Lung microvascular endothelial cell (primary cell): Measurements from ENCODE around the gene SPG21. TPM values are rescaled to one million over a fixed set of nuclear protein-coding genes. Genes with fewer than 3 reads are reported as not detected.
A peak's percentile ranks its signal among the peaks of the same experiment; 100 is the strongest.
"Not testable (repeated sequence)": the region's sequence is repeated elsewhere in the genome, so short reads cannot be mapped to it uniquely, and the experiment has no call there.

Experiments used
- DNase-seq, 2 donors: peaks; one replicate each; pipeline versions ENCODE4 v3.0.0 to v3.0.0-alpha.2; 2010; ENCODE audit warnings: low read depth in 2 of 2
- total RNA-seq: library from RNA; depleted of rRNA; stranded (reverse); fragments of >200 nt; gene quantifications from 2 replicates; pipeline ENCODE4 v1.2.1, GENCODE V29; 2014

SPG21 gene, protein sequence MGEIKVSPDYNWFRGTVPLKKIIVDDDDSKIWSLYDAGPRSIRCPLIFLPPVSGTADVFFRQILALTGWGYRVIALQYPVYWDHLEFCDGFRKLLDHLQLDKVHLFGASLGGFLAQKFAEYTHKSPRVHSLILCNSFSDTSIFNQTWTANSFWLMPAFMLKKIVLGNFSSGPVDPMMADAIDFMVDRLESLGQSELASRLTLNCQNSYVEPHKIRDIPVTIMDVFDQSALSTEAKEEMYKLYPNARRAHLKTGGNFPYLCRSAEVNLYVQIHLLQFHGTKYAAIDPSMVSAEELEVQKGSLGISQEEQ
- total RNA-seq = 51.6 and 69.6 TPM in 2 replicates

DNA sequence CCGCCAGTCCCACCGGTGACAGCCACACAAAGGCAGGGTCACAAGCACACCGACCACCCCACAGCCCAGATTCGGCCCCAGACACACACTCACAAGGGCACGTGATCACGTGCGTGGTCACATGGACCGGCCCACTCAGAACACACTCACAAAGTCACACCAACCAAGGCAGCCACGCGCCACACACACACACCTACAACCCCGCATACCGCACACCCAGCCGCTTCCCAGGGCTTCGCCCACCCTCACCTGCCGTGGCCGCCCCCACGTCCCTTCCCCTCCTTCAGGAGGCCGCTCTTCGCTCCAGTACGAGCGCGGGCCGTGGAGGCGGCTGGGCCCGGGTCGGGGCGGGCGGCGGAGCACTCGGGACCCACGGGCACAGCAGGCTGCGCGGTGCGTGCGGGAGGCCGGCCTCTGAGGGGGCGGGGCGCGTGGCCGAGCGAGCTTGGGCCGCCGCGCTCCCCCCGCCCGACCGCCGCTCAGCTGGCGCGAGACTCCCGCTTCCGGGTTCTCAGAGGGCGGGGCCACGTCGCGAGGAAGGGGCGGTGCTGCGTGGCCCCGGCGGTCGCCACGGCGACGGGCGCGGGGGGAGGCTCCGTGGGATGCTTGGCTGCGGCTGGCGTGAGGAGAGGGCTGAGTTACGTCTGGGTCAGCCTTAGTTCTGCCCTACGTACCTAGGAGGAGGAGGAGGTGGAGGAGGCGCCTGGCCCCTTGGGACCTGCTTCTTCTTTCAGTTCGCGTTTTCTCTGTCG, at the start of gene SPG21:
TSS of gene SPG21 (minus strand) at position 499 of the 752 bp plus-strand sequence. CDS start 6,345 bp downstream, outside the sequence.
- DNase-seq = peak; percentile 95 to 96

- DNase-seq = no peak
Observed at GRCh38 chr15:65038836-65039235, 49.1 kb upstream of the SPG21 start.

DNA sequence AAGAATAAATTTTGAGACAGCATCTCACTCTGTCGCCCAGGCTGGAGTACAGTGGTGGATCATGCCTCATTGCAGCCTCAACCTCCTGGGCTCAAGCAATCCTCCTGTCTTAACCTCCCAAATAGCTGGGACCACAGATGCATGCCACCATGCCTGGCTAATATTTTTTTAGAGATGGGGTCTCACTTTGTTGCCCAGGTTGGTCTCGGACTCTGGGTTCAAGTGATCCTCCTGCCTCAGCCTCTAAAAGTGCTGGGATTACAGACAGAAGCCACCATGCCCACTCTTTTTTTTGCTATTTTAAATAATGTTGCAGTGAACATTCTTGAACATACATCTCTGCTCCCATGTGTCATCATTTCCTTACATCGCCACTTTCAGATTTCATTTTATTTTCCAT, 48.7 kb upstream of the SPG21 start:
- DNase-seq = no peak

DNA sequence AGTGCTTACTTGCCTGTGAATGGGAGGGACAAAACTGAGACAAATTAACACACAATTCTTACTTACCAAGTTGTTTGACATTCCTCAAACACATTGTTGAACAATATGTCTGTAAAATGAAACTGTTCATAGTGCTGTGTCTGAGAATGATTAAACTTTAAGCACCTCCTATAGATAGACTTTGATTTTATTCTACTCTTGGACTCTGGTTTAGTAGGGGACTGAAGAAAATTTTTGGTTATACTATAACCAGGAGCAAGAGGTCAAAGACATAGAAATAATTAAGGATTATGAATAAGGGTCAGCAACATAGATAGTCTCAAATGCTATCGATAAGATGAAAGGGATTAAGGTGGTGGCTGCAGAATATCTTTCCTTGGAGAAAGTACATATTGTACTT, 47.6 kb upstream of the SPG21 start:
- no peak for DNase-seq

DNA sequence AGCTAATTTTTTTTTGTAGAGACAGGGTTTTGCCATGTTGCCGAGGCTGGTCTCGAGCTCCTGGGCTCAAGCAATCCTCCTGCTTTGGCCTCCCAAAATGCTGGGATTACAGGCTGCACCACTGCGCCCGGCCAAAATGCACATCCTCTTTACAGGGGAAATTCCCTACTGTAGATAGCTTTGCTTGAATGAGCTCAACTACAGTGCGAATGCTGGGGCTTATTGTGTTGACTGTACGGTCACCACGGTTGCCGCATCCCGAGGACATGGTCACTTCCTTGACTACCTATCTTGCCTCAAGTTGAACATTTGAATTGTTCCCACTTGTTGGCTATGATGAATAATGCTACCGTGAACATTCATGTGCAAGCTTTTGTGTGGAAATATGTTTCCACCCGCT, 45.0 kb upstream of the SPG21 start:
- no peak for DNase-seq

DNA sequence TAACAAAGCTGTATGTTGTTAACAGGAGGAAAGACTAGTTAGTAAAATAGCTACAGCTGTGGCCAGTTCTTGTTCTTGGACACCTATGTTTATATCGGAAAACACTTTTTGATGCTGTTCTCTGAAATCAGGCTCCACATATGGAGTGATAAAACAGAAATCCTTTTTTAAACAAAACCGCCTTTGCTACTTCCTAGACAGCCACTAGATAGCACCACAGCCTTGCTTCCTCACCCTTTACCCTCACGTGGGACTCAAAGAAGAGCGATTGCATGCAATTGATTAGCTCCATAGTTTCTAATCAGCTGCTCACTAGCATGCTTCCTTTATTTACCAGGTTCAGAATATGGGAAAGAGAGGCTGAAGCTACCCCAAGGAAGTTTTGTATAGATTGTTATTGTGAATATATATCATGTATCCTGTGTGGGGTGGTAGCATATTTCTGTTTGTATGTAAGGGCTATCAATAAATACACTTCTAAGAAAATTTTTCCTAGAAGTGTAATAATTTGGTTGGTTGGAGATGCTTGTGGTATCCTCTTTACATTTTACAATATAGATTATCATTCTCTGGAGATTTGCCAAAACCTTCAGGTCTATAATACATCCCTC, 44.0 kb upstream of the SPG21 start:
- DNase-seq = peak; percentile 53

DNA sequence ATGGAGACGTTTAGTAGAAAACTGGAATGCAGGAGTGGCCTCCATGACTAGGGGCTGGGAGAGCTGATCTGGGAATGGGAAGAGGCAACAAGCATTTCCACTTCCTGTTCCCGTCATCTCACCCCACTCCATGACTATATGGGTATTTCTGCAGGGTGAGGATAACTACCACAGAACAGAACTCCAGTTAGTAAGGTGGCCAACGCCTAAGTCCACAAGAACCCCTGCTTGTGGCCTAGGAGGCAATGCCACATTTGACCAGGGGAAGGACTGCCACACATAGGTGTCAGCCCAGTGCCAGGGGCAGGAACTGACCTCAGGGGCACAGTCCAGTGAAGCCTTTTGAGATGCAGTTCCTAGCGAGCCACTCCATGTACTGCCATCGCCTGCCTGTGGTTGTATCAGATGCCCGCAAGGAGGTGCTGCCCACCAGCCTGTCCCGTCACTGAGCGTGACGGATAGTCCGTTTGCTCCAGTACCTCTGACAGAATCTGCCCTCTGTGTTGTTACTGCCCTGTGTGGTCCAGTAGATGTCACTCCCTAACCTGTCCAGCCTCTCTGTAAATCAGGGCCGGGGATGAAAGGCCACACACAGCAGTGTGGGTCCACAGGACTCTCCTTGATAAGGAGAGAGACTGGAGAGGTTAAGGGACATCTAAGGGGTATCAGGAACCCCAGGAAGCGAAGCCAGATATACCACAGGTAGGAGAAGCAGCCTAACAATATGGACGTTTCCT, 43.3 kb upstream of the SPG21 start:
- peak; percentile 70 to 86 for DNase-seq

DNA sequence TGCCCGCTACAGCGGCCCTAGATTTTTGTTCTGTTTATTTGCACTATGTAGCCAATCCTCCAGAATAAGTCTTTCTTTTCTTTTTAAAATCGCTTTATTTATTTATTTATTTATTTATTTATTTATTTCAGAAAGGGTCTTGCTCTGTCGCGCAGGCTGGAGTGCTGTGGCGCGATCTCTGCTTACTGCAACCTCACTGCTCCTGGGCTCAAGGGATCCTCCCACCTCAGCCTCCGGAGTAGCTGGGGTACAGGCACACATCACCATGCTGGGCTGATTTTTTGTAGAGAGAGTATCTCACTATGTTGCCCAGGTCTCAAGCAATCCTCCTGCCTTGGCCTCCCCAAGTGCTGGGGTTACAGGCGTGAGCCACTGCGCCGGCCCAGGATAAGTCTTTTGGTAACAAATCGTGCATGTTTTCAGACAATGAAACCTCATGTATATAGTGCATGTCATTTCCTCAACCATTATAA, 40.1 kb upstream of the SPG21 start:
- DNase-seq = no peak

DNA sequence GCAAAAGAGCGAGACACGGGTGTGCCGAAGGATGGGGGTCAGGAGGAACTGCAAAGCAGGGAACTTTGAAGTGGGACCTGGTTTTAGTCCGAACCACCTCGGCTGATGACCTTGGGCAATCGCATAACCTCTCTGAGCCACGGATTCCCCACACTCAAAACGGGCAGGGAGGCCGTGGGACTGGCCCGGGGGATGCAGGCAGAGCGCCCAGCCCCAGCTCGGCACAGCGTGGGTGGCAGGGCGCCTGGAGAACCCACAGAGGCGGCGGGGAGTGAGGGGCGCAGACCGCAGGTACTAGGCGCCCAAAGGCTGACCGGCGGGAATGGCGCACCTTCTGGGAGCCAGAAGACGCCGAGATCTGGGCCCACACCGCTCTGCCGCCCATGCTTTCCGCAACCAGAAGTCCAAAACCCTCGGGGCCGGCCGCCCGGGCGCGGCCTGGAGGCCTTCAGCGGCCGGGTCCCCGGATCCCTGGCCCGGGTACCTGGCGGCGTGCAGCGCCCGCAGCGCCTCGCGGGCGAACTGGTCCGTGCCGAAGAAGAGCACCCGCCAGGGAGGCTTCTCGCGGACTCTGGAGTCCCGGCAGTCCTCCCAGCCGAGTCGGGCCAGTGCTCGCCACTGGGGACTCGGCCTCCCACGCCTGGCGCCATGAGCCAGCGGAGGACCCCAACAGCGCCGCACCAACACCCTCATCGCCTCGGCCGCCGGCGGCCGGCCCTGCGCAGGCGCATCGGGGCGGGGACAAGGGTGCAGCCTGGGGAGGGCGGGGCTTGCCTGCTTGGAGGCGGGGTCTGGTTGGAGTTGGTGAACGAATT, 39.4 kb upstream of the SPG21 start, which contains the start of gene MTFMT:
TSS of gene MTFMT (minus strand) at position 719 of the 815 bp plus-strand sequence. CDS start at position 693, 26 bp downstream.
- DNase-seq = peak; percentile 82 to 87

GRCh38 chr15:65028338-65028737, 38.6 kb upstream of the SPG21 start:
- DNase-seq = peak in 1 of 2 donors; percentile 30

- DNase-seq = no peak
Observed at GRCh38 chr15:65027593-65027992, 37.9 kb upstream of the SPG21 start.

- no peak for DNase-seq
Observed at GRCh38 chr15:65026756-65027155, 37.0 kb upstream of the SPG21 start.

- no peak for DNase-seq
Observed at GRCh38 chr15:65021488-65021887, 31.8 kb upstream of the SPG21 start.

GRCh38 chr15:65020419-65020818, 30.7 kb upstream of the SPG21 start:
- DNase-seq = no peak

GRCh38 chr15:65011198-65011597, 21.5 kb upstream of the SPG21 start:
- DNase-seq = not testable (repeated sequence)

- no peak for DNase-seq
Observed at GRCh38 chr15:65008983-65009382, 19.3 kb upstream of the SPG21 start.

DNA sequence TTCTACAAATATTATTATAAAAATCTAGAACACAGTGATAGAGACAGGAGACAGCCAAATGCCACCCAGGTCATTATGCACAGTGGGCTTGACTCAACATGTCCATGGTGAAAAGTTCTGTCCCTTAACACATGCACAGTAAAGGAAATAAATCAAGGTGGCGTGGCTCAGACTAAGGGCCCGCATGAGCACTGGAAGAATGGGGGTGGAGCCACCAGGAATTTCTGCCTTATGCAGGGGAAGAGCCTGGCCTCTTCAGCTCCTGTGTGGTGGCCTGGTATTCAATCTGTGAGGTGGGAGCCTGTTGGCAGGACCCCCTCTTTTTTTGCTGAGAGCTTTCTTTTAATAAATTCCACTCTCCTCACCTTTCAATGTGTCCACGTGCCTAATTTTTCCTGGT, 17.2 kb upstream of the SPG21 start:
- no peak for DNase-seq

- DNase-seq = no peak
Observed at GRCh38 chr15:65004993-65005392, 15.3 kb upstream of the SPG21 start.

DNA sequence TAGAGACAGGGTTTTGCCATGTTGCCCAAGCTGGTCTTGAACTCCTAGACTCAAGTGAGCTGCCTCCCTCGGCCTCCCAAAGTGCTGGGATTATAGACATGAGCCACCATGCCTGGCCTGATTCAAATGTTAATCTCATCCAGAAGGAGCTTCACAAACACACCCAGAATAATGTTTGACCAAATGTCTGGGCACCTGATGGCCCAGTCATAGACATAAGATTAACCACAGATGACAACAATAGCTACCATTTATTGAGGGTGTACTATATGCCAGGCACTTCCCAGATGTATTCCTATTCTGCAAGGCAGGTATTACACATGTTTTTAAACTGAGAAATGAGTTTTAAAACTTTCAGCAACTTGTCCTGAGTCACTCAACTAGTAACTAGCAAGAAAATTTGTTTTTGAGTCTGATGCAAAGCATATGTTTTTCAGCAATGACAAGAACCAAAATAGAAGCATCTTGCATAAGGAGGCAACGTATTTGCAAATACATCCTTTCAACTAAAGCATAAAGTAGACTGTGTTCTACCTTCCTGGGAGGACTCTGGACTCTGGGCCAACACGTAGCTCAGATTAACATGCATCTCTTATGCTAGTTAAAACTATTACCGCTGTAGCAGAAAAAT, 8.1 kb upstream of the SPG21 start:
- no peak for DNase-seq

- DNase-seq = no peak
Observed at GRCh38 chr15:64997066-64997465, 7.4 kb upstream of the SPG21 start.
